ENCODE measurements around the gene JPH4.
"Not testable (repeated sequence)": the region's sequence is repeated elsewhere in the genome, so short reads cannot be mapped to it uniquely, and the experiment has no call there.

Gene JPH4

DNA sequence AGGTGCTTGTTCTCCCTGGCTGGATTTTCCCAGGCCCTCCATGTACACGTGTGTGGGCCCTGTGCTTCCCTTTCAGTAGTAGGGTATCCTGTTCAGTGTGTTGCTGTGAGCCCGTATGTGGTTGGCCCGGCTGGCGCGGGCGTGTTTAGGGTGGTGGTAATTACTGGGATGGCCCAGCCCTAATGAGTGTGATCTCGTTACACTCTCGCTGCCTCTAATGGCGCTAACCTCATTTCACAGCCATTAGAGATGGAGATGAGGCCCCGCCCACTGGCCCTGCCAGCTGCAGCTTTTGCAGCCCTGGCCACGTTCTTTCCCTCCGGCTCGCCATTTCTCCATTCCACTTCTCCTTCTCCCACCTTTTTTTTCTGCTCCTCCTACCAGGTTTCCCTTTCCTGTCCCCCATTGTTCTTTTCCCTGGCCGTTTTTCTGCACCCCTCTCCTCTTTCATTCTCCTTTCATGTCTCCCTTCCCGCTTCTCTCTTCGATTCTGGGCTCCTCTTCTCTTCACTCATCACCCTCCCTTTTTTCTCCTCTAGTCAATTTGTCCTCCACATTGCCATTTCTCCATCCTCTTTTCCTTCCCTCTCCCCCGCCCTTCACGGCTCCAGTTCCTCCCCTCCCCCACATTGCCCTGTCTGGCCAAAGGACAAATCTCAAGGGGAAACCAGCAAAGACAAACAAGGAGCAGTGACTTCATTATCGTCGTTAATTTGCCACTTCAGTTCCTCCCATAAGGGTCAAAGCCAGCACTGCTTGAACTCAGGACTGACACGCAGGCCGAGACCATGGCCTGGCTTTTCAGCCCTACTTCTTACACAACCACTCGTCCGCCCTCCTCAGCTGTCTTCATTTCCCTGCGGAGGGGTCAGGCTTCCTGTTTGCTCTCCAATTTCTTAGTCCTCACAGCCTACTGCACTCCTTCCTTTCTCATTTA, 33.8 kb downstream of the JPH4 start:
- DNase-seq = no peak

DNA sequence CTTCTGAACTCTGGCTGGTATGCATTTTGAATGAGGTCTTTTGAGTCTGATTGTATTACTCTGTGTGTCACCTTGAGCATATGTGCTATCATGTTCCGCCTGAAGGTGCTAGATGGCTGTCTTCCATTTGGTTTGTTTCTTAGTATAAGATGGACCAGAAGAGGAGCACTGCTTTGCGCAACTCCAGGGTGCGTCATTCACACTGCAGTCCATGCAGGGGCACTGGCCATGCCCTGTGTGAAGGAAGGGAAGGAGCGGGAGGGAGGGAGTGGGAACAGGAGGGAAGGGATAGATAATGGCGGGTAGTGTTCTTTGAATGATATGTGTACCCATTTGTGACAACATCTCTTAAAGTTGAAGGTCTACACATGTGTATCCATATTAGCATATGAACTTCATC, 35.2 kb downstream of the JPH4 start:
- no peak for DNase-seq

- no peak for DNase-seq
Measured at GRCh38 chr14:23542261-23542660, 36.3 kb downstream of the JPH4 start.

GRCh38 chr14:23540141-23540469, 38.5 kb downstream of the JPH4 start:
- no peak for DNase-seq

DNA sequence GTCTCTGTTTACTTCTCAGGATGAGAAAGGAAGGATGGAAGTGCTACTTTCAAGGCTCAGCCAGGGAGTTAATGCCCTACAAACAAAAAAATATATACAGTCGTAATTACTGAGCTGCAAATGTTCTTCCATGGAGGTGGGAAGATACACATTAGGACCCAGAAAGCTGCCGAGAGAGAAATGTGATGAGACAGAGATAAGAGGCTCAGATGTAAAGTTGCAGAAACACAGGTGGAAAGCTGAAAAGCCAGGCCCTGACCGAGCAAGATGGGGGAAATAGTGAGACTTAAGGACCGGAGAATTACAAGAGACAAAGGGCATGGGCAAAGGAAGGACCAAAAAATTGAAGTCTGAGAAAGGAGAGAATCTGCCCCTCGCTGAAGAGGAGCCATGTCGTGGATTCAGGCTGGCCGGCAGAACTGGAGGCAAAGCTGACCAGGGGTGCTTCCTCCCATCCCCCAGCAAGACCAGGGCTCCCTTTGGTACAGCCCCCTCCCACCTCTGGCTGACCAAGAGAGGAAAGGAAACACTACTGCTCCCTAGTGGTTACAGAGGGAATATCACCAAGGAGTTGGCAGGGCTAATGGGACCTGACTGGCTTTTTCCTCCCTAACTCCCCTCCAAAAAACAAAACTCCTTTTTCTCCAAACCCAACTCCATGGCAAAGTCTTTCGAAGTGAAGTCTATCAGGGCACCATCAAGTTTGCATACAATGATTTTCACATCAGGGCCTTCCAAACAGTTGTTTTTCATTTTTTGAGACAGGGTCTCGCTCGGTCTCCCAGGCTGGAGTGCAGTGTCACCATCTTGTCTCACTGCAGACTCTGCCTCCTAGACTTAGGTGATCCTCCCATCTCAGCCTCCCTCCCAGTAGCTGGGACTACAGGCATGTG, 39.1 kb downstream of the JPH4 start:
- peak; percentile 7 to 58 for DNase-seq

DNA sequence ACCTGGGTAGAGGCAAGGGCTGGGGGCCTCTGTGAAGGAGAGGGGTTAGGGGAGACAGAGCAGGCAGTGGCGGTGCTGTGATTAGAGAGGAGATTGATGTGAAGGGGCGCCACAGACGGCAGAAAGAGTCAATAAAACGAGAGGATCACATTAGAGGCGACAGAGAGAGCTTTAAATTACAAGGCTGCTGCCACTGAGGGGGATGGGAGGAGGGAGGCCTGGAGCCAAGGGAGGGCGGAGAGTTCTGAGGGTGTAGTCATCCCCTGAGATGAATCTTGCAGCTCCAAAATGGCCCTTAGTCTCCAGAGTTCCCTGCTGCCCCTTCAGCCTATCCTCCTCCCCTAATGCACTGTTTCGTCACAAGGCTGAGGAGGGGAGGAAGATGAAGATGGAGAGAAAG, 39.8 kb downstream of the JPH4 start:
- no peak for DNase-seq

DNA sequence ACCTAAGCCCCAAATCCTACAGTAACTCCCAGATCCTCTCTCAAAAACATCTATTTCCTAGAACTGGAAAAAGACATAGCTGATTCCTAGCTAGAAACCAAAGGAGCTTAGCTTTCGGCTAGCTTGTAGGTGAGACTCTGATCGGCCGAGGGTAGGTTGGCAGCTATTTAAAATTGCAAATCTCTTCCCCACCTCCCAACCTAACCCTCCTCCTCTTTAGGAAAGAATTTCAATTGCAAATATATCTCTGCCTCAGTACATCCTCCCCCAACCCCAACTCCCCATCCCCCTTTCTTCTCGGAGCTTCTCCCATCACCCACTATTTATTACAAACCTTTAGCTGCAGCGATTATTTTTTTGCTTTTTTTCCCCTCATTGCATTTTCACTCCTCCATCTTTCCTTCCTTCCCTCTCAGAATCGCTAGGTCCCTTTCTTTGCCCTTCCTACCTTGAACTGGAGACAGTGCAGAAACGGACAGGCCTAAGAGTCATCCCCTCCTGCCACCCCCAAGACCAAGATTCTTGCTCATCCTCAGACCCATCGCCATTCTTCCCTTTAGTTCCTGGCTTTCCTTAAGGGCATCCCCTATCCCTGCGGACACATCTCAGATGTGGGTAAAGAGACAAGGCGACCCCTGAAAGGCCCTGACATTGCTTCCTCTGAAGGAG, 40.4 kb downstream of the JPH4 start:
- no peak for DNase-seq

GRCh38 chr14:23537351-23538049, 41.1 kb downstream of the JPH4 start:
- DNase-seq = no peak

DNA sequence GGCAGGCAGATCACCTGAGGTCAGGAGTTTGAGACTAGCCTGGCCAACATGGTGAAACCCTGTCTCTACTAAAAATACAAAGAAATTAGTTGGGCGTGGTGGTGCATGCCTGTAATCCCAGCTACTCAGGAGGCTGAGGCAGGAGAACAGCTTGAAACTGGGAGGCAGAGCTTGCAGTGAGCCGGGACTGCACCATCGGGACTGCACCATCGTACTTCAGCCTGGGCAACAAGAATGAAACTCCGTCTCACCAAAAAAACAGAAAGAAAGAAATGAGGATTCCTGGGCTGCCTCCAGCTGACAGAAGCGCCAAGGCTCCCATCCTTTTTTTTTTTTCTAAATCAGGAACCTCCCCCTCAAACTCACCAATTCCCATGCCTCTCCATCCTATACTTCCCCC, 41.7 kb downstream of the JPH4 start:
- not testable (repeated sequence) for DNase-seq

- no peak for DNase-seq
Measured at GRCh38 chr14:23536494-23536893, 42.1 kb downstream of the JPH4 start.

DNA sequence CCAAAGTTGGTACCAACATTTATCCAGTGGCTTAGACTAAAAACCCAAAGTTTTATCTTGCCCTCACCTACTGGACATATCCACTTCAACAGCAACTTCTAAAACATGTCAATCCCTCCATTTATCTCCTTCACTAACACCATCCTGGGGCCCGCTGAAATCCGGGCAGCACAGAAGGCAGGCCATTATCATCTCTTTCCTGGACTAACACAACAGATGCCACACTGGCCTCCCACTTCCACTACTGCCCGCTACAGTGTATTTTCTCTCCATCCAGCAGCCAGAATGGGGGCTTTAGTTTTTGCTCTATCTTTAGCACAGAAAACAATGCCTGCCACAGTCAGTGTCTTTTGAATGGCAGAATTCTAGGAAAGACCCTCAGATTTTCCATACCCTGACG, 42.6 kb downstream of the JPH4 start:
- DNase-seq = no peak

DNA sequence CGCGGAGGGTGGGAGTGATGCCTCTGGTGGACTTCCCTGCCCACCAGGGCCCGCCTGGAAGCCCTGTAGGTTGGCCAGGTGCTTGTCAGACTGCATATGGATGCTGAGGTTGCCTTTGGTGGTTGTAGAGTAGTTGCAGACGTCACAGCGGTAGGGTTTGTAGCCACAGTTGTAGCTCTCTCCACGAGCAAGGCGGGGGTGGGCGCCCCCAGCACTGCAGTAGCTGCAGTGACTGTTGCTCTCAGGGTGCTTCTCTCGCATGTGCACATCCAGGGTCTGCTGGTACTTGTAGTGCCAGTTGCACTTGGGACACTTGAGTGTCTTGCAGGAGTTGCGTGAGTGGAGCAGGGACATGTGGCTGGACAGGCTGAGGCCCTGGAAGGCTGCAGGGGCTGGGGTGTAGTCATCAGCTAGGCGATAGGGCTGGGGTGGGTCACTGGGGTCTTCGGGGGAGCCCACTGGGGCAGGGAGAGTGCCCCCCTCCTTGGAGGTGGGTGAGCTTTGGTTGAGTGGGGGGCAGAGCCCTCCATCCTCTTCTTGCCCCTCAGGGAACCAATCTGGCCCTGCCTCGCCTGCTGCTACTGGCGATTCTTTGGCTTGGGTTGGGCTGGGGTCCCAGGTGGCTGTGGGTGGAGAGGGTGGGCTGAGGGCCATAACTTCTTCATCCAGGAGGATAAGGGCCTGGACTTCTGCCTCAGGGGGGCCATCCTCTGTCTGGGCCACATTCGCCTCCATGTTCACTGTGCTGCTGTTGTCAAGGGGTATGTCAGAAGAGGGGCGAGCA, 44.7 kb downstream of the JPH4 start:
- DNase-seq = no peak

DNA sequence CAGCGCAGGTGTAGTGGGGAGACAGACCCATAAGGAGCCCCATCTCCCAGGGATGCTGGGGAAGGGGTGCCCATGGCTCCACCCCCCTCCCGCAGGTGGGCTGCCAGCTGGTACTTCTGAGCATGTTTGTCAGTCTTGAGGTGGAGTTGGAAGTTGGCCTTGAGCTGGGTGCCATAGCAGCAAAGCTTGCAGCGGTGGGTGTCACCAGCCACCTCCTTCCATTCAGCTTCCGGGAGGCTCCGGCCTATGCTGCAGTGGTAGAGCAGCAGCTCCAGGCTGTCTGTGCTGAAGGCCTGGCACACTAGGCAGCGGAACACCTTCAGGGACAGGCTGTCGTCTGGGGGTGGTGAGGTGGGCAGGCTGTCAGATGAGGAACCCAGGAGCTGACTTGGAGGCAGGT, 45.9 kb downstream of the JPH4 start:
- DNase-seq = no peak

GRCh38 chr14:23531391-23531790, 47.2 kb downstream of the JPH4 start:
- no peak for DNase-seq

DNA sequence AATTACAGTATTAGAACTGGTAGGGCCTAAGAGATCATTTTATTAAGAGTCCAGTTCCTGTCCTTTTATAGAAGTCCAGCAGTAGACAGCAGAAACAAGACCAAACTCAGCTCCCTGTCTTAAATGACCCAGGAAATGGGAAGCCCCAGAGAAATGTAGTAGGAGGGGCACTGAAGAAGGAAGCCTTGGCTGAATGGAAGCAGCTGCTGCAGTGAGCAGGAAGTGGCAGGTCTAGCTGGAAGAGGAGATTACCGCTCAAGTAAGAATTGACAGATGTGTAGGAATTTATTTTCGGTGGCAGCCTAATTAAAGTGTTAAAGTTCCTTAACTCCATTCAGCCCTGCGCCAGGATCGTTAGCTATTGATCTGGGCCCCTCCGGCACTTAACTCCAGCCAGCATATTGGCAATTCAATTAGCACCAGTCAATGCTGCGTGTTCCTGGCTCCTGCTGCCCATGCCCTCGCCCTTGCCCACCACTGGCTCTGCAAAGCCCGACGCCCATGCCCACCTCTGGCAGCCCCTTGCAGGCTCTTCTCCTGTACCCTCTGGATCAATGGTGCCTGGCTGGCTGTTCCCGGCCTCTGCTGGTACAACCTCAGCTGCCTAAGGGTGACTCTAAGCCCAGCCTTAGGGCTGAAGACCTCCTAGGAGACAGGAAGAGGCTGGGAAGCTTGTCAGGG, 48.1 kb downstream of the JPH4 start:
- DNase-seq = no peak

- no peak for DNase-seq
Measured at GRCh38 chr14:23529016-23529415, 49.6 kb downstream of the JPH4 start.

GRCh38 chr14:23528555-23528954, 50.0 kb downstream of the JPH4 start:
- no peak for DNase-seq

DNA sequence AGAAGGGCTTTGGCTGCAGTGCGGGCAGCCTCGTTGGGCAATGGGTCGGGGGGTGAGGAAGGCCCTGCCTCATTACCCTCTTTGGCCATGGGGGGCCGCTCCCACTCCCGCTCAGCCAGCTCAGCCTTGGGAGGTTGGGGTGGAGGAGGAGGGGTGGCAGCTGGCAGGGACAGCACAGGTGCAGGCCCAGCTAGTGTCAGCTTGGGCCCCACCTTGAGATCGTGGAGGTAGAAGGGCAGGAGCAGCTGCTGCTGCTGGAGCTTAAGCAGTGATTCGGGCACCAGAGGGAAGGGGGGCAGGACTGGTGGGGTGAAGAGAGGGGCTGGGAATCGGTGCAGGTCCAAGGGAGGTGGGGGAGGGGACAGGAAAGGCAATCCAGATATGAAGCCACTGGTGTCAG, 53.0 kb downstream of the JPH4 start:
- DNase-seq = no peak

DNA sequence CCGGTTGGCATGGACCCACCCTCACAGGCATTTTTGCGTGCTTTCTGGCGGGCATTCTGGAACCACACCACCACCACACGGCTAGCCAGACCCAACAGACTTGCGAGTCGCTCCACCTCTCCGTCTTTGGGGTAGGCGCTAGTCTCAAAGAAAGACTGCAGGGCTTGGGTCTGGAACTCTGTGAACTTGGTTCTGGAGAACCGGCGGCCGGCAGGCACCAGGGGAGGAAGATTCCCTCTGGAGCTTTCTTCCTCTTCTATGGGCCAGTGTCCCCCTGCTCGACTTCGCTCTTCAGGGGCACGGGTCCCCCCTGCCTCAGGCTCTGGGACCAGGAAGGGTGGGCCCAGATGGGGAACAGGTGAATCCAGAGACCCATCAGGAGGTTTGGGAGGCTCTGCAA, 53.6 kb downstream of the JPH4 start:
- no peak for DNase-seq

GRCh38 chr14:23523229-23524016, 55.2 kb downstream of the JPH4 start:
- DNase-seq = no peak
